Measurements from ENCODE around the gene RFX7.

GRCh38 chr15:56180851-56181250 is 62.8 kb downstream of the RFX7 start:
- no peak for TF ChIP-seq CTCF (IDR thresholded peaks at IDR 0.05)
- TF ChIP-seq POLR2A (IDR thresholded peaks at IDR 0.05): no peak
- no peak for TF ChIP-seq EP300 (IDR thresholded peaks at IDR 0.05)
